ENCODE results near the gene RIPOR1. TPM values are rescaled to one million over a fixed set of nuclear protein-coding genes. Genes with fewer than 3 reads are reported as not detected.

RIPOR1 gene
- total RNA-seq, 2 donors from 2014 or later, result 39.9 to 54.1 TPM

DNA sequence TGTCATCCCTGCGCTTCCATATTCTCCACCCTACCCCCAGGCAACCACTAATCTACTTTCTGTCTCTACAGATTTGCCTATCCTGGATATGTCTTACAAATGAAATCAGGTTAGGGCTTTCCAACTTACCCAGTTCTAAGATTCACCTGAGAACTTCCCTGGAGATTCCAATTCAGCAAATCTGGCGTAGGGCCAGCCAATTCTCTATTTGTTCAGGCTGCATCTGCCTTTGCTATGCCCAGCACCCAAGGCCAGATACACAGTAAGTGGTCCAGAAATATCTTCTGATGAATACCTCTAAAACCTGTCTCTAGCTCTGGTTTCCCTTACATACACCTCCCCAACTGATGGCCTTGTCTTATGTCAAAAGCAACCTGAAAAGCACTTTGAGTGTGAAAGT lies 23.3 kb downstream of the RIPOR1 start:
- DNase-seq, result no peak
- TF ChIP-seq, protein P1, sequence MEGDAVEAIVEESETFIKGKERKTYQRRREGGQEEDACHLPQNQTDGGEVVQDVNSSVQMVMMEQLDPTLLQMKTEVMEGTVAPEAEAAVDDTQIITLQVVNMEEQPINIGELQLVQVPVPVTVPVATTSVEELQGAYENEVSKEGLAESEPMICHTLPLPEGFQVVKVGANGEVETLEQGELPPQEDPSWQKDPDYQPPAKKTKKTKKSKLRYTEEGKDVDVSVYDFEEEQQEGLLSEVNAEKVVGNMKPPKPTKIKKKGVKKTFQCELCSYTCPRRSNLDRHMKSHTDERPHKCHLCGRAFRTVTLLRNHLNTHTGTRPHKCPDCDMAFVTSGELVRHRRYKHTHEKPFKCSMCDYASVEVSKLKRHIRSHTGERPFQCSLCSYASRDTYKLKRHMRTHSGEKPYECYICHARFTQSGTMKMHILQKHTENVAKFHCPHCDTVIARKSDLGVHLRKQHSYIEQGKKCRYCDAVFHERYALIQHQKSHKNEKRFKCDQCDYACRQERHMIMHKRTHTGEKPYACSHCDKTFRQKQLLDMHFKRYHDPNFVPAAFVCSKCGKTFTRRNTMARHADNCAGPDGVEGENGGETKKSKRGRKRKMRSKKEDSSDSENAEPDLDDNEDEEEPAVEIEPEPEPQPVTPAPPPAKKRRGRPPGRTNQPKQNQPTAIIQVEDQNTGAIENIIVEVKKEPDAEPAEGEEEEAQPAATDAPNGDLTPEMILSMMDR (conservative IDR thresholded peaks at IDR 0.05), result no peak
- Histone ChIP-seq H3K9me3 (ENCODE audit: control insufficient read depth, low read length) (no peaks in the 10 kb centered on the region), H3K36me3 (ENCODE audit: control insufficient read depth, insufficient read depth, low read length) (peaks cover 15% of the 10 kb centered on the region), H3K27me3 (ENCODE audit: control insufficient read depth, insufficient read depth, low read length, poor library complexity, severe bottlenecking) (no peaks in the 10 kb centered on the region), H3K27ac (ENCODE audit: low read depth, low read length) (peak overlapping the region; percentile 44), H3K4me3 (ENCODE audit: low read length) (no peak overlapping the region), H3K9ac (ENCODE audit: extremely low read depth, low read length, poor library complexity, severe bottlenecking) (no peak overlapping the region), H3K4me1 (ENCODE audit: control insufficient read depth, insufficient read depth, low read length) (no peaks in the 10 kb centered on the region)
- 92 to 95% methylated on average over 2 of the region's 2 CpGs for WGBS, 2 experiments (ENCODE audit: insufficient coverage in 1 of 2, insufficient read length in 1 of 2)
- no peak overlapping the region for H3K4me3 Mint-ChIP-seq
- H3K4me1 Mint-ChIP-seq, result no peaks in the 10 kb centered on the region
- H3K36me3 Mint-ChIP-seq (ENCODE audit: low read depth), result peaks cover 3% of the 10 kb centered on the region
- no peak overlapping the region for H3K27ac Mint-ChIP-seq
- no peaks in the 10 kb centered on the region for H3K27me3 Mint-ChIP-seq (ENCODE audit: insufficient read depth)
- no peaks in the 10 kb centered on the region for H3K9me3 Mint-ChIP-seq

GRCh38 chr16:67552476-67552875 lies 23.8 kb downstream of the RIPOR1 start:
- TF ChIP-seq, protein P1 (conservative IDR thresholded peaks at IDR 0.05), result no peak
- Histone ChIP-seq H3K27me3 (ENCODE audit: control insufficient read depth, insufficient read depth, low read length, poor library complexity, severe bottlenecking) (no peaks in the 10 kb centered on the region), H3K36me3 (ENCODE audit: control insufficient read depth, insufficient read depth, low read length) (peaks cover 12% of the 10 kb centered on the region), H3K4me3 (ENCODE audit: low read length) (no peak overlapping the region), H3K27ac (ENCODE audit: low read depth, low read length) (peak overlapping the region; percentile 44), H3K9ac (ENCODE audit: extremely low read depth, low read length, poor library complexity, severe bottlenecking) (no peak overlapping the region), H3K4me1 (ENCODE audit: control insufficient read depth, insufficient read depth, low read length) (no peaks in the 10 kb centered on the region), H3K9me3 (ENCODE audit: control insufficient read depth, low read length) (no peaks in the 10 kb centered on the region)
- Mint-ChIP-seq H3K4me1 (no peaks in the 10 kb centered on the region), H3K9me3 (no peaks in the 10 kb centered on the region), H3K27ac (peak overlapping the region; percentile 74), H3K27me3 (ENCODE audit: insufficient read depth) (no peaks in the 10 kb centered on the region), H3K36me3 (ENCODE audit: low read depth) (peaks cover 3% of the 10 kb centered on the region), H3K4me3 (no peak overlapping the region)
- no peak for DNase-seq
- 73 to 77% methylated on average over 4 of the region's 4 CpGs for WGBS, 2 experiments (ENCODE audit: insufficient coverage in 1 of 2, insufficient read length in 1 of 2)

GRCh38 chr16:67555795-67556212 lies 27.2 kb downstream of the RIPOR1 start:
- H3K36me3 Mint-ChIP-seq (ENCODE audit: low read depth), result peaks cover 6% of the 10 kb centered on the region
- H3K4me1 Mint-ChIP-seq, result peaks cover under 1% of the 10 kb centered on the region
- H3K9me3 ChIP-seq (ENCODE audit: control insufficient read depth, low read length), result no peaks in the 10 kb centered on the region
- H3K9me3 Mint-ChIP-seq, result no peaks in the 10 kb centered on the region
- no peak for DNase-seq
- no peaks in the 10 kb centered on the region for H3K36me3 ChIP-seq (ENCODE audit: control insufficient read depth, insufficient read depth, low read length)
- WGBS, 2 experiments (ENCODE audit: insufficient coverage in 1 of 2, insufficient read length in 1 of 2), result 93 to 100% methylated on average over 3 of the region's 3 CpGs
- H3K27ac ChIP-seq (ENCODE audit: low read depth, low read length), result no peak overlapping the region
- TF ChIP-seq, protein P1 (conservative IDR thresholded peaks at IDR 0.05), result no peak
- H3K4me1 ChIP-seq (ENCODE audit: control insufficient read depth, insufficient read depth, low read length), result no peaks in the 10 kb centered on the region
- H3K27me3 ChIP-seq (ENCODE audit: control insufficient read depth, insufficient read depth, low read length, poor library complexity, severe bottlenecking), result no peaks in the 10 kb centered on the region
- H3K4me3 ChIP-seq (ENCODE audit: low read length), result no peak overlapping the region
- H3K9ac ChIP-seq (ENCODE audit: extremely low read depth, low read length, poor library complexity, severe bottlenecking), result no peak overlapping the region
- no peaks in the 10 kb centered on the region for H3K27me3 Mint-ChIP-seq (ENCODE audit: insufficient read depth)
- H3K27ac Mint-ChIP-seq, result no peak overlapping the region
- no peak overlapping the region for H3K4me3 Mint-ChIP-seq

Measured in endodermal cell (in vitro differentiated cells).